ENCODE data around the gene SPINT2.

The SPINT2 gene

DNA sequence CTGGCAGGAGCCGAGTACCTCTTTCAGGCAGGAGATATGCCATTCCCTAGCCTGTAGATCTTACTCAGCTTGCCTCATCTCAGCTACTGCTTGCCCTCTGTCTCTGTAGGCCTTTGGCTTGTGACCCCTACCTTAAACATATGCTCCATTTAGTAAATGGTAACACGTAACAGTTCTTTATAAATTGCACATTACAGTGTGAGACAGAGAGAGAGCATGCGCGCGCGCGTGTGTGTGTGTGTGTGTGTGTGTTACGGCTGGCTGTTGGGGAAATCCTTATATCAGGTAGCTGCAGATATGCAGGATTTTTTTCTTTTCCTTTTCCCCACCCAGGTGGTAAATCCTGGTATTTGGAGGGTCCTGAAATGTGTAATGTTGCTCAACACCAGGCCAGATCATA is 4.2 kb downstream of the SPINT2 start:
- no peak for DNase-seq

DNA sequence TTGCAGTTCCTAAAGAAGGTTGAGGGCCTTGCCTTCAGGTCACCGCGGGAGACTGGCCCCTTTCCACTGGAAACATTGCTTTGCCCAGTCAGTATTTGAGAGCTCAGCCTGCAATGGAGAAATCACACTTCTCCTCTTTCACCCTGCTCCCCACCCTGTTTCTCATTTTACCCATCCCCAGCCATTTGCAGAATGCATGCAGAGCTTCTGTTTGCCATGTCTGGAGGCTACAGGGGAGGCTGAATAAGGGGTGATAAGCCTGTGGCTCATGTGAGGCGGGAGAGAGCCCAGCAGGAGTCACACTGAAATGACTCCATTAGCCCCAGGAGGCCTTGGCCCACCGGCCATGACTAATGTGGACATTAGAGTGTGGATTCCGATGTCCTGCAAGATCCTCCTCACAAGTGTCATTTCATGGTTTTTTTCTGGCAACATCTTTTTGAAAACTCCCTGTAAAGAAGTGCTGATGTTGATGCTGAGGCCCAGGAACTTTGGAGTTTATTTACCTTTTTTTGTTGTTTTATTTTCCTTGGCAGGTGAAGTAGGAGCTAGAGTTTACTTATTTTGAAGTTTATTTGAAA is 6.3 kb downstream of the SPINT2 start:
- DNase-seq = no peak

DNA sequence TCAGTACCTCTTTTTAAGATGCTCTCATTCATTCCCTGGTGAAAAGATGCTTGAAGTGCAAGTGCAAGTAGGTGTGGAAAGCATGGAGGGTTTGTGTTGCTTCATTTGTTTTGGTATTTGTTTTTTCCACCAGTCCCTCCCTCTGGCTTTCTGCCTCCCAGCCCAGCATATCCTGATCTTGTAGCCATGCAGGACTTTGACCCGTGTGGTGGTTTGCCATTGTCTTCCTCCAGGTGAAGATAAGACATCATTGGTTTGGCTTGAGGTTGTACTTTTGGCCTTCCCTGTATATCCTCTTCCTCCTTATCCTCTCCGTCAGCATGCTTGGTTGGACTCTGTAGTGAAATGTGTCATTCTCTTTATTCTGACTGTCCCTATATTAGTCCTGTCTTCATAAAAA is 9.1 kb downstream of the SPINT2 start:
- DNase-seq = no peak

DNA sequence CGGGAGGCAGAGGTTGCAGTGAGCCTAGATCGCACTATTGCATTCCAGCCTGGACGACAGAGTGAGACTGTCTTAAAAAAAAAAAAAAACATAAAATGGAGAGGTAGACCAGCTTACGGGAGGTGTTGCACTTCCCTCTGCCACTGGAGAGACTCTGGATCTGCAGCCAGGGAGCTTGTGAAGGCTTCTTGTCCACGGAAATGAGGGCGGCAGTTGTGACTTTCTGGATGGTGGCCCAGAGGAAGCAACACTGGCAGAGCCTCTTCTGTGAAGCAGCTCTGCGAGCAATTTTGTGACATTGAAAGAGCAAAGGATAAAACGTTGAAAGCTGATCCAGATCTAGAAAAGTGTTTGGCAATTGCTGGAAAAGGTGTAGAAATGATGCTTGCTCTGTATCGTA is 10.4 kb downstream of the SPINT2 start:
- no peak for DNase-seq

DNA sequence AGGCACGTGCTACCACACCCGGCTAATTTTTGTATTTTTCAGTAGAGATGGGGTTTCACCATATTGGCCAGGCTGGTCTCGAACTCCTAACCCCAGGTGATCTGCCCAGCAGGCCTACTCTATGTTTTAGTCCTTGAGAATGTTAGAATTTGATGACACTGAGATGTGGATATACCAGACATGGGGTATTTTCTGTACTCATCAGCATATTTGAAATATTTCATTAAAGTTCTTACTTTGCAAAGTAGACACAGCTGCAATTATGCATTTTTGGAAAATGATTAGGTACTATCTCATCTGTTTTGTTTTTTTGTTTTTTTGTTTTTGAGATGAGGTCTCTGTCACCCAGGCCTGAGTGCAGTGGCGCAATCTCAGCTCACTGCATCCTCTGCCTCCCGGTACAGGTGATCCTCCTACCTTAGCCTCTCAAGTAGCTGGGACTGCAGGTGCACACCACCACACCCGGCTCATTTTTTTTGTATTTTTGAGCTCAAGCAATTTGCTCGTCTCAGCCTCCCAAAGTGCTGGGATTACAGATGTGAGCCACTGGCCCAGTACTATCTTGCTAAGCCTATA is 12.7 kb downstream of the SPINT2 start:
- DNase-seq = no peak

DNA sequence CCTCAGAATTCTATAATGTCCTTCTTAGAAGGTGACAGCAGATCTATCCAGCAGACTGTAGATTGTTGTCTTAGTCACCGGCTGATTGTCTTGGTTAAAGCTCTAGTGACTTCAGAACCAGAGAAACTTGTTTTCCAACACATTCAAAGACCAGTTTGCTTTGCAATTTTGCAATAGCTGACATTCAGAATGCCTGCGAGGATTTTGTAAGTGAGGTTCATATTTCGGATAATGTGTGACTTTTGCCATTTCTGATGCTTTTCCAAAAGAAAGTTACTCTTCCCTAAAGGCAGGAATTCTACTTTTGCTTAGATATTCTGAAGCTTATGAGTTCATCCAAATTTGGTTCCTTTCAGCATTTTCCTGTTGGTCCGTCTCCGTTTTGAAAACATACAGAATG is 13.2 kb downstream of the SPINT2 start:
- DNase-seq = no peak

DNA sequence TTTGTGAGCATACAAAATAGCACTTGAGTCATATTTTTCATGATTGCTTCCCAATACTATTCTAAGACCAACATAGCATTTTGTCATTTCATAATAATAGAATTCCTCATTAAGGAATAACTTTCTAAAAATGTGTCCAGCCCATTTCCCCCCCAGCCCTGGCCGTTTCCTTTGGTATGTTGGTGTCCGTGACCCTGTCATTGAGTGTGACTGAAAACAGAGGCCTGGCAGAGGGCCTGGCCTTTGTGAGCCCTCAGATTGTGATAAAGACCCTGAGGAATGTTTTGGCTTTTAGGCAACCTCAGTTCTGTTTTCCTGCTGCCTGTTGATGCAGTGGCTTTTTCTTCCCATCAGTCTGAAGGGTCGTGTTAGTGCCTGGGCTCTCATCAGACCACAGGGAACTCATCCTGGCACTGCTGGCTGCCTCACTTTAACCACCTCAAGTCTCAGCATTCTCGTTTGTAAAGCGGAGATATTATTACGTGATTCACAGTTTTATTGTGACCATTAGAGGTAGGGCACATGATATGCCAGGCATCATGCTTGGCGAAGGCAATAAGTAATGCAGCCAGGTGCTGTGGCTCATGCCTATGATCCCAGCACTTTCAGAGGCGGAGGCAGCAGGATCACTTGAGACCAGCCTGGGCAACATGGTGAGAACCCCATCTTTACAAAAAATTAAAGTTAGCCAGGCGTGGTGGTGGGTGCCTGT is 13.8 kb downstream of the SPINT2 start:
- no peak for DNase-seq

DNA sequence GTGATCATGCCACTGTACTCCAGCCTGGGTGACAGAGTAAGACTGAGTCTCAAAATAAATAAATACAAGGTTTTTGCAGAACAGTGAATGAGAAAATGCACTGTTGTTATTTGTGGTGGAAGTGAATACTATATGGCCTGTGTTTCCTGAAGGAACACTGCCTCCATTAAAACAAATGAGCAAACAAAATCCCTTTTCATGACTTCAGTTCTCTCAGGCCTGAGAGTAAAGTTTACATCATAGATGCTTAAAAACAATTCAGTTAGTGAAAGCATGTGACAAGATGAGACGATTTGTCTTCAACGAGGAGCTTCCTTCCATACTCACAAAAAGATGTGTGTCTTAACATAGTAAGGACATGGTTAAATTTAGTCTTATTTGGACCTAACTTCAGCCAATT is 14.4 kb downstream of the SPINT2 start:
- no peak for DNase-seq

DNA sequence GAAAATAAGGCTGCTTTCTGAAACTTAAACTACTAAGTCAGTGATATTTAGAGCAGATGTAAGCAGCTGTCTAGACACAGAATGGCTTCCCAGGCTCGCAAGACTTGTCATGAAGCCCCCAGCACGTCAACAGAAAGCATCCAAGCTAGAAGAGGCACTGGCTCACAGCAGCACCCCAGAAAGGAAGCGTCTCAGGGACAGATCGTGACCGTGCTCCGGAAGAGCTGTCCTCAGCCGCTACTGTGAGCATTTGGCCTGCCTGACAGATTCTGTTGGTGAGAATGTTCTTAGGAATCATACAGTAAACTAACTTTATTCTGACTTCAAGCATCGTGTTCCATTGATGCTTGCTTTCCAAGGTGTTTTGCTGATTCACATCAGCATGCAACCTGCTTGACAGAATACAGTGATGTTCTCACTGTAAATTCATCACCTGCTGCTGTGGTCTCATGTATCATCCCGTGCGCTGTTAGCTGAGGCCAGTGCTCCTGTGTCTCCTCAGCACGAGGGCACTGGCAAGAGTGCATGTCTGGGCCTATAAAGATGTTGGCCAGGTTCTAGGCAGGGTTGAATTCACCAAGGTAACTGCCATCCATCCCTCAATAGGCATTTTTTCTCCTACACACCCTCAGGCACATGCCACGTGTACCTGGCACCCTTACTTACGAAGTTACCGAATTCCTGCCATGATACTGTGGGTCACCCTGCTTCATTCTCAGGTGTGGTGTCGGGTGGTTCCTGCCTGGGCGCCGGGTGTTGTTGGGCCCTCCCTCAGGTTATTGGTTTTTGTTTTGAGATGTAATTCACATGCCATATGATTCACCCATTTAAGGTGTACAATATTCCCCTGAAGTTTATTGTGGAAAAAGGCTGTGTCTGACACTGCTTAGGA is 15.9 kb downstream of the SPINT2 start:
- DNase-seq = no peak

DNA sequence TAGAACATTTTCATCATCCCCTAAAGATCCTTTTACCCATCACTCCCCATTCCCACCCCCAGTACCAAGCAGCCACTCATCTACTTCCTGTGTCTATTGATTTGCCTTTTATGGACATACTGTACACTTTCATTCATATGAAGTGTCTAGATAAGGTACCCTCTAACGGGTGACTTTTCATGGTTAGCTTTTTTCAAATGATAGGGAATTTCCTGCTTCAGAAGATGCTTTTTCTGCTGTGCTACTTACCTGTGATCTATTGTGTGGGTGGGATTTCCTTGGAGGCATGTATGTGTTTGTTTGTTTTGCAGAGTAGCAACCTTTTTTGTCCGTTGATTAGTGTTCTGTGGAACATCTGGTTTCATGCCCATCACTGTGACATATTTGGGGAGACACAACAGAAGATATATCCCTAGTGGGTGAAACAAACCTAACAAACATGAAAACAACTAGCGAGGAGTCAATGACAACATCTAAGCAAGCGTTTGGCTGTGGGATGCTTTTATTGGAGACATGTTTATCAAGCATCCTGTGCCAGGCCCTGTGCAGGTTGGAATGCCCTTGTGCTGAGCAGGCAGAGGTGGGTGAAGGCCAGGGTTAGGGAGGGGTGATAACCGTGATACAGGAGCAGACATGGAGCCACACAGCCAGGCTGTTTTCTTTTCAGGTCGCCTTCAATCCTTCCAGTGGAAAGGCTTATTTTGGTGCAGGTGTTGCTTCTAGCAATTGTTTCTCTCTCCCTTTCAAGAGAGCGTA is 17.6 kb downstream of the SPINT2 start:
- no peak for DNase-seq

DNA sequence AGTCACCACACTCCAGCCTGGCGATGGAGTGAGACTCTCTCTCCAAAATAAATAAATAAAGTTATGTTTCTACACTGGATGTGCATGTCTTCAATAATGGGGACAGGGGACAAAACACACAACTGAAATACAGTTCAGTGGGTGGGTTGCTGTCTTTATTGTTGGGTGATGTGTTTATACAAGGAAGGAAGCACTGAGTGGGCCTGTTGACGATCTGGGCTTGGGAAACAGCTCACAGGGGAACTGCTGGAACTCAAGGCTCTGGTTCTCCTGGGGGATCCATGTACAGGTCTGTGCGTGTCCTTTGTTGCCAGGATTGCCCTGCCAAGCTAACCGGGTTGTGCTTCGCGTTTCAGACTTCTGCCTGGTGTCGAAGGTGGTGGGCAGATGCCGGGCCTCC is 18.9 kb downstream of the SPINT2 start:
- no peak for DNase-seq

DNA sequence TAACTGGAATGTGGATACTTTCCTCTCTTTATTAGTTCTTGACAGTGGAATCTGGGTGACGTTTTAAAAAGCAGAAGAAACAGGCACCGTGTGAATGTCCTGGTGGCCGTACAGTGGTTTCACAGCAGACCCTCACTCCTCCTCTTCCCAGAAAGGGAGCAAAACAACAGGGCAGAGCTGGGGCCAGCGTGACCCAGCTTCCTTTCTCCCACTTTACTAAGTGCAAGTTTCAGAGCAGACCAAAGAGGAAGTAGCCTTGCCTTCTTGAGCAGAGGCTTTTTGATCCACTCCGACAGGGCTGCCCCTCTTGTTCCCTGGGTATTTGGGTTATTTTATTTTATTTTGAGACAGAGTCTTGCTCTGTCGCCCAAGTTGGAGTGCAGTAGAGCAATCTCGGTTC is 20.0 kb downstream of the SPINT2 start:
- DNase-seq = no peak

DNA sequence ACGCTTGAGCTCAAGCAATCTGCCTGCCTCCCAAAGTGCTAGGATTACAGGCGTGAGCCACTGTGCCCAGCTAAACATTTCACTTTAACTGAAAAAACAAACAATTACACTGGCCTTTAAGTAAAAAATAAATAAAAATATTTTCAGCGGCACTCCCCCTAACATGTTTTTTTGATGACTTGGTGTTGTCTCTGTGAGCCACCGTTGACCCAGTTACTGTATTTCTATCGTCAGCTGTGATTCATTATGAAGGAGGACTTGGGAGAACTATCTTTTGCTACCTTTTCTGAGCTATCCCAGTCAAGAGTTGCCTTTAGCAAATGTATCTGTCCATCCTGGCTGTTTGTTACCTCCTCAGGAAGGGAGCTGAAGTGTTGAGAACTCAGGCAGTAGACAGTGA is 21.2 kb downstream of the SPINT2 start:
- no peak for DNase-seq

DNA sequence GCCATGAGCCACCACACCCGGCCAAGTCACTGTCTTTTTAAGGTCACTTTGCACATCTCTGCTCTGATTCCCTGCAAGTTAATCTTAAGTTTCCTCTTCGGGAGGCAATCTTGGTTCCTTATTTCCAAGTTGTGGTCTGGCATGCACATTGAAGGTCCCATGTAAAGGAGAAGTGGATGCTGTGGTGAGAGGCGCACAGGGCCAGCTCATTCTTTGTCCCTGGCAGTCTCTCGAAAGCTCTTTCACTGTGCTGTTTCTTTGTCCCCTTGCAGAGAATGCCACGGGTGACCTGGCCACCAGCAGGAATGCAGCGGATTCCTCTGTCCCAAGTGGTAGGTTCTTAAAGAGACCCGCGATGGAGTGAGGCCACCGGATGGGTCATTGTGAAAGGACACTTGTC is 23.2 kb downstream of the SPINT2 start:
- DNase-seq = peak; percentile 58 to 79

DNA sequence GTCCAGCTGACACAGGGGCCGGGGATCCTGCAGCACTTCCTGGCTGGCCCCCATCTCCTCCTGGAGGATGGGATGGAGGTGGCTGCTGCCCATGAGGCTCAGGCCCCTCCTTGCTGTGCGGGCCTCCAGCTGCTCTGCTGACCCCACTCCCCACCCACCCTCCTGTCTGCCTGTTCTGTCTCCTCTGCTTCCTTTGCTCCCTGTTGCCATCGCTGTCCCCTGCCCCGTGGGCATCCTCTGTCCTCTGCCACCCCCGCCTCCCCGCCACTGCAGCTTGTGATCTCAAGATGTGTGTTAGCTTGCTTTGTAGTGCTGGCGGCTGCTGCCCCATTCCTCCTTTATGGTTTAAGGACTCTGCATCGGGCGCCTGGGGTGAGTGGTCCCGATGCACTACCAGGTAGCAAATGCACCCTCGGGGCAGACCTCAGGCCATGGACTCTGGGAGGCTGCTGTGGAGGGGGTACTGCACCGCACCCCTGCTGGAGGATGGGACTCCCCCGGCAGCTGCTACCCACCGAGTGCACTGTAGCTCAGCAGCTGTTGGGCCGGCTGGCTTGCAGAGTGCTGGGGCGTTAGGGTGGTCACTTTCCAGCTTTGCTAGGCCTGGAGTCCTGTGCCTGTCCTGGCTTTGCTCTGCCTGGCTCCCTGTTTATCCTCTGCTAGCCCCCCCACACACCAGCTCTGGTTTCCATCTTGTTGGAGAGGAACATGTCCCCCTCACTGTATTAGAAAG is 23.9 kb downstream of the SPINT2 start:
- no peak for DNase-seq

DNA sequence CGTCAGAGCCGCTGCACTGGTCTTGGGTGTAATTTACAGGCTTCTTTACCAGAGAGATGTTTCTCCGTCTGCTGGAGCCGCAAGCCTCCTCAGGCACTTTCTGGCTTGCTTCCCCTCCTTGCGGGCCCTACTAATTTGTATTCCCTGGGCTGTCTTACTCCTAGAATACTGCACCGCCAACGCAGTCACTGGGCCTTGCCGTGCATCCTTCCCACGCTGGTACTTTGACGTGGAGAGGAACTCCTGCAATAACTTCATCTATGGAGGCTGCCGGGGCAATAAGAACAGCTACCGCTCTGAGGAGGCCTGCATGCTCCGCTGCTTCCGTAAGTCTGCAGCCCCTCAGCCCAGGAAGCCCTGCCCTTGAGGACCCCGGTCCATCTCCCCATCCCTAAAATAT is 25.6 kb downstream of the SPINT2 start:
- no peak for DNase-seq

DNA sequence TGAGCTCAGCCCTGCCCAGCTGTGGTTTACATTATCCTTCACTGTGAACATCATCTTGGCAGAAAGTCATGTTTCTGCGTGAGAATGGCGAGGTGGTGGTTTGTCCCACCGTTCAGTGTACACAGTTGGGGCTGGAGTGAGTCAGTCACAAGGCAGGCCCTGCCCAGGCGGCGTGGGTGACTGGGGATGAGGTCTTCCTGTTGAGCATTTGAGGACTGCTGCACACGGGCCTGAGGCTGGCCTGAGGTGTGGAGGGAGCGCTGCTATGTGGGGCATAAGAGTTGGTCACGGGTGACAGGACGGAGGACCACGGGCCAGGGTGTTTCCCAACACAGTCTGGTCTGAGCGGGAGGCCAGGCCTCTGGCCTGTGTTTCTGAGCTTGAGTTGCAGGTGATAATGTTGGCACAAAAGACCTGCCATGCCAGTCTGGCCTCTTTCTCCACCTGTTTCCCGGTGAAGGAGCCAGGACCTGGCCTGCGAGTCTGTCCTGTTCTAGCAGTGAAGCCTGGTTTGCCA is 26.3 kb downstream of the SPINT2 start:
- DNase-seq = no peak

DNA sequence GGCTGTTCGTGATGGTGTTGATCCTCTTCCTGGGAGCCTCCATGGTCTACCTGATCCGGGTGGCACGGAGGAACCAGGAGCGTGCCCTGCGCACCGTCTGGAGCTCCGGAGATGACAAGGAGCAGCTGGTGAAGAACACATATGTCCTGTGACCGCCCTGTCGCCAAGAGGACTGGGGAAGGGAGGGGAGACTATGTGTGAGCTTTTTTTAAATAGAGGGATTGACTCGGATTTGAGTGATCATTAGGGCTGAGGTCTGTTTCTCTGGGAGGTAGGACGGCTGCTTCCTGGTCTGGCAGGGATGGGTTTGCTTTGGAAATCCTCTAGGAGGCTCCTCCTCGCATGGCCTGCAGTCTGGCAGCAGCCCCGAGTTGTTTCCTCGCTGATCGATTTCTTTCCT is 27.5 kb downstream of the SPINT2 start:
- no peak for DNase-seq

DNA sequence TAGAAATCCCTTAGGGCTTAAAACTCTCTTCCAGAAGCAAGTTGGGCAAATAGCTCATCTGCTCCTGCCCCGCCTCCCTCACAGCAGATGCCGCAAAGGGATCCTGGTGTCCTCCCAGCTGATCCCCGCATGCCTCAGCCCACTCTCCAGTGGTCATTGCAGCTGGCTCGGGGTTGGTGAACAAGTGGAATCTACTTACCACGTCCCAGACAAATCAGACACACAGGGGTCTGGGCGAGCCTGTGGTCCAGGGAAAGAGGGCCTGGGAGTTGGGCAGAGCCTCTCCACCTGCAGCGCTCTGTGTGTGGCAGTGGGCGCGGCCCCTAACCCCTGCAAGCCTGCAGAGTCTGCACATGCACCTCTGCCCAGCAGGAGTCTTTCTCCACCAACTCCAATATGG is 28.9 kb downstream of the SPINT2 start:
- DNase-seq = no peak

DNA sequence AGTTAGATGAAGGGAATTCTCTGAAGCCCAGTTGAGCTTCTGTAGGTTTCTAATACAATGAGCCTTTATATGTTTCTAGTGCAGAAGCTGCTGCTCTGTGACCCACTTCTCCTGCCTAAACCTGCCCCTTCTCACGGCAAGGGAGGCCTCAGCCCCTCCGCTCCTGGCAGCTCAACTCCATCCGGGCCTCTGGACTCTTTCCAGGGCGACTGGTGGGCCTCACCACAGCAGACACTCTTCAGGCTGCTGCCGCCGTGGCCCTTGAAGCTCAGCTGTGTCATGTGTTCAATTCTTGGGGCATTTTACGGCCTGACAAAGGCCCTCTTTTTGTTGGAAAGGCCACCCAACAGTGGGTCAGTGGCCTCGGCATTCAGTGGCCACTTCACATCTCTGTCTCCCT is 29.7 kb downstream of the SPINT2 start:
- DNase-seq = no peak

DNA sequence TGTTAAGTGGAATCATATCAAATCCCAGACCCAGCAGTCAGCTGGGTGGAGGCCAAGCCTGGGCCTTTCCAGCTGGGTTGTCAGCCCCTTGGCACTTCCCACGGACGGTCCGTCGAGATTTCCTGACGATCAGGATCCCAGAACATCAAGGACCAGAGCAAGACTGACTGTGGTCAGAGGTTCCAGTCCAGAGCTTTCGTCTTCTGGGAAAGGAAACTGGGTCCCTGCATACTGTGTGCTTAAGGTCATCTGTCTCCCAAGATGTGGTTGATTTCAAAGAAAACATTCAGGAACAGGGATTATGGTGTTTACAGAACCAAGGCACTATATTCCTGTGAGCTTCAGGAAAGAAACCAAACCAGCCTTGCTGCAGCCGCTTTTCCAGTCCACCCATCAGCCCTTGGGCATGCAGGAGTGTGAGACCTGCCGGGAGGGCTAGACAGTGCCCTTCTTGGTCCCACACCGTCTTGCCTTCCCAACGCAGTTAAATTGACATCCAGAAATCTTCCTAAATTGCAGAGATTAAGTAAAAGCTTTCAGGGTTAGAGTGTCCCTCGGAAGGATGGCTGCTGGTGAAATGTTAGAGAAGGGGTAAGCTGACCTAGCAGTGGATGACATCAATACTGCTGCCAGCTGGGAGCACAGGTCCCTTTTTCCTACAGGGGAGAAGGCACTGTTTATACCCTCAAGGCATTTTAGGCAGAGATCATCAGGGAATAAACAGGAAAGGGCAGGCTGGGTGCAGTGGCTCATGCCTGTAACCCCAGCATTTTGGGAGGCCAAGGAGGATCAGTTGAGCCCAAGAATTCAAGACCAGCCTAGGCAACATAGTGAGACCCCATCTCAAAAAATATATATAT is 34.7 kb downstream of the SPINT2 start:
- DNase-seq = no peak
